ENCODE results near the gene DHX30. TPM values are rescaled to one million over a fixed set of nuclear protein-coding genes. Genes with fewer than 3 reads are reported as not detected.

DHX30 gene
- total and polyA plus RNA-seq, 2 experiments from 2014 or later: 47.8 to 51.3 TPM

DNA sequence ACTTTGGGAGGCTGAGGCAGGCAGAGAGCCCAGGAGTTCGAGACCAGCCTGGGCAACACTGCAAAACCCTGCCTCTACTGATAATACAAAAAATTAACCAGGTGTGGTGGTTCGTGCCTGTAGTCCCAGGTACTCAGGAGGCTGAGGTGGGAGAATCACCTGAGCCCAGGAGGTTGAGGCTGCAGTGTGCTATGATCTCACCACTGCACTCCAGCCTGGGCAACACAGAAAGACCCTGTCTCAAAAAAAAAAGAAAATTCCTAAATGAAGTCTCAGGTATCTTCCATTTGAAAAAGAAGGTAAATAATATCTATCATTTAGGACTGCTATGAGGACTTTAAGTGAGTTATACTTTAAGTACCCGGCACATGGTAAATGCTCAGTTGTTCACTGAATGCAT is 24.2 kb upstream of the DHX30 start:
- H3K4me2 ChIP-seq: peak overlapping the region; percentile 77
- no peaks in the 10 kb centered on the region for H3K9me3 ChIP-seq (ENCODE audit: low read depth)
- H2AFZ ChIP-seq: no peak overlapping the region
- no peak for TF ChIP-seq EZH2phosphoT487 (IDR thresholded peaks at IDR 0.05; ENCODE audit: low read depth, severe bottlenecking, unreplicated experiment)
- no peak for TF ChIP-seq CTCF (IDR thresholded peaks at IDR 0.05; ENCODE audit: poor library complexity)
- no peak for TF ChIP-seq EZH2 (IDR thresholded peaks at IDR 0.05; ENCODE audit: borderline replicate concordance)
- no peaks in the 10 kb centered on the region for H3K27me3 ChIP-seq
- no peaks in the 10 kb centered on the region for H3K9me2 ChIP-seq (replicated peaks; ENCODE audit: insufficient read depth)
- H3K36me3 ChIP-seq (replicated peaks; ENCODE audit: insufficient read depth, low read depth): no peaks in the 10 kb centered on the region
- no peak for DNase-seq (ENCODE audit: low spot score)
- H3K4me3 ChIP-seq: no peak overlapping the region
- H3K79me2 ChIP-seq: peaks cover 81% of the 10 kb centered on the region
- no peak overlapping the region for H3K27ac ChIP-seq
- peaks cover 62% of the 10 kb centered on the region for H4K20me1 ChIP-seq (ENCODE audit: insufficient read depth, poor library complexity, severe bottlenecking)
- WGBS (ENCODE audit: low lambda C conversion rate, missing lambda C conversion rate): 97% methylated on average over 3 of the region's 3 CpGs
- H3K4me1 ChIP-seq (ENCODE audit: insufficient read depth): peaks cover 21% of the 10 kb centered on the region

DNA sequence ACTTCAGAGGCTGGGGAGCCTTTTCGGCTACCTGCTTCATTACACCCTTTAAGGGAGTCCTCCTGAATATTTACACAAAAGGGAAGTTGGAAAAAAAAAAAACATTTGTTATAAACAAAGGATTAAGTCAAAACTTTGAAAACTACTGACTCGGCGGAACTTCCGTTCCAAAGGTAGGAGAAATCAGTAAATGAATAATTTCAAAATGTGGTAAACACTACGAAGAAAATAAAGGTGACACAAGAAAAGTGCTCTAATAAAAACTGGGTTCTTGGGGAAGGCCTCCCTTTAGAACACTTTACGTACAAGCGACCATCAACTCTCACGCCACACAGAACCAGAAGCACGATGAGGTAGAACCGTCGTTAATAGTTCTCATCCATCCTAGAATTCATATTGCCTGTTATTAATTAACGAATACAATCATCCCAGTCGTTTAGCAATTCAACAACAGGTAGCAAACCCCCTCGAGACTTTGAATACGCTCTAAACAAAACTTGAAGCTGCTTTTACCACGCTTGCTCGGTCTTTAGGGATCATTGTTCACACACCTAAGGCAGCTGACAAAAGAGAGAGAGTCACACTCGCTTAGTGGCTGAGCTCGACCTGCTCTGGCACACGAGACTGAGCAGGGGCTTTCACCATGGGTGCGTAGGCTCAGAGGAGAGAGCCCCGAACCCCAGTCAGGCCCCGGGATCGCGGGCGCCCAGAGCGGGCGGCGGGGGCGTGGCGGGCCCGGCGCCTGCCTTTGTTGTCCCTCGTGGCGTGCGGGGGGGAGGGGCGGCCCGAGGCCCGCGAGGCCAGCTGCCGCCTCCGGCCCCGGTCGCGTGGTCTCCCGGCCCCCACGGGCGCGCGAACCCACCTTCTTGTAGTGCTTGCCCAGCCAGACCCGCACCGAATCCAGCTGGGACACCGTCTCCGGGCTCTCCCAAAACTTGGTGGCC is 21.9 kb upstream of the DHX30 start:
- WGBS (ENCODE audit: low lambda C conversion rate, missing lambda C conversion rate): 2% methylated on average over 36 of the region's 54 CpGs
- peaks cover 58% of the 10 kb centered on the region for H3K79me2 ChIP-seq

DNA sequence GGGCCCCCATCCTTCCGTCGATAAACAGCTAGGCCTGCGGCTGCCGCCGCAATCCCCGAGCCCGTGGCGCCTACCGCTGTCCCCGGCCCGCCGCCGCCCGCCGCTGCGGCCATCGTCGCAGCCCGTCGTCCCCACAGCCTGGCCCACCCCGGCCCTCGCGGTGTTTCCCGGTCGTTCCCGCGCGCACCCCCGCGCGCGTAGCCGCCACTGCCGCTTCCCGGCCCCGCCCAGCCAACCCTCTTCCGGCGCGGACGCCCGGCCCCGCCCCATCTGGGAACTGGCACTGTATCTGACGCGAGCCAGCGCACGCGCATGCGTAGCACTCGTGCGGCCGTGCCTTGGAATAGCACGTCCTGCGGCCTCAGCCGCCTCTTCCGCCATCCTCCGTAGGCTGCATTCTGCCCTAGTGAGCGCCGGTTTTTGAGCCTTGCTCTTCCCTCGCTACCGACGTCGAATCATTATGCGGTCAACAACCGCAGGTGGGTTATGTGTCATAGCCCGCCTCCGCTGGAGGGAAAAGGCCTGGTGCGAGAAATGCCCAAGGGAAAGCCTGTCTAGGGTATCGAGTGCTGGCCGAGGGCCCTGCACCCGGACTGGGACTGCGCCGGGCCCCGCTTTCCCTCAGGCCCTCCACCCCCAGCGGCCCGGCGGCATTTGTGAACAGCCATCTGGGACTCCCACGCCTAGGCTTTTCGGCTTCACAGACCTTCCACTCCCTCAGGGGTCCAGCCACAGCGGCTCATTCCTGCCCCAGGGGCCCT is 21.1 kb upstream of the DHX30 start, which contains the start of gene SMARCC1:
Gene SMARCC1, minus strand, starts transcription at position 209 of the 761 bp plus-strand sequence. Its CDS starts 96 bp downstream, at position 113.
- peak; percentile 100 for DNase-seq (ENCODE audit: low spot score)
- Histone ChIP-seq H3K27ac (peak within 1 kb of the TSS; percentile 98), H3K9me3 (ENCODE audit: low read depth) (no peaks in the 10 kb centered on the region), H3K36me3 (replicated peaks; ENCODE audit: insufficient read depth, low read depth) (no peaks in the 10 kb centered on the region), H3K4me1 (ENCODE audit: insufficient read depth) (peaks cover 21% of the 10 kb centered on the region), H3K27me3 (no peaks in the 10 kb centered on the region), H3K4me3 (peak within 1 kb of the TSS; percentile 67), H4K20me1 (ENCODE audit: insufficient read depth, poor library complexity, severe bottlenecking) (peaks cover 34% of the 10 kb centered on the region), H3K79me2 (peaks cover 50% of the 10 kb centered on the region), H3K9me2 (replicated peaks; ENCODE audit: insufficient read depth) (no peaks in the 10 kb centered on the region), H2AFZ (peak within 1 kb of the TSS; percentile 79), H3K4me2 (peak within 1 kb of the TSS; percentile 84)
- WGBS (ENCODE audit: low lambda C conversion rate, missing lambda C conversion rate): 3% methylated on average over 37 of the region's 79 CpGs
- no peak for TF ChIP-seq EZH2phosphoT487 (IDR thresholded peaks at IDR 0.05; ENCODE audit: low read depth, severe bottlenecking, unreplicated experiment)

More for the DNA sequence above, 21.9 kb upstream of the DHX30 start:
- Histone ChIP-seq H3K27ac (peak overlapping the region; percentile 98), H3K9me3 (ENCODE audit: low read depth) (no peaks in the 10 kb centered on the region), H3K36me3 (replicated peaks; ENCODE audit: insufficient read depth, low read depth) (no peaks in the 10 kb centered on the region), H3K9me2 (replicated peaks; ENCODE audit: insufficient read depth) (no peaks in the 10 kb centered on the region), H3K4me2 (peak overlapping the region; percentile 77), H3K4me3 (peak overlapping the region; percentile 58), H3K4me1 (ENCODE audit: insufficient read depth) (peaks cover 21% of the 10 kb centered on the region), H4K20me1 (ENCODE audit: insufficient read depth, poor library complexity, severe bottlenecking) (peaks cover 42% of the 10 kb centered on the region), H2AFZ (peak overlapping the region; percentile 31), H3K27me3 (no peaks in the 10 kb centered on the region)
- TF ChIP-seq EZH2 (IDR thresholded peaks at IDR 0.05; ENCODE audit: borderline replicate concordance) (no peak), CTCF (IDR thresholded peaks at IDR 0.05; ENCODE audit: poor library complexity) (no peak), EZH2phosphoT487 (IDR thresholded peaks at IDR 0.05; ENCODE audit: low read depth, severe bottlenecking, unreplicated experiment) (no peak)
- DNase-seq (ENCODE audit: low spot score): peak; percentile 83
